Smooth muscle cell of bladder (primary cell): ENCODE results near the gene TPD52L1. TPM values are rescaled to one million over a fixed set of nuclear protein-coding genes. Genes with fewer than 3 reads are reported as not detected.

Source experiments
- total RNA-seq: library from RNA; depleted of rRNA; stranded (reverse); fragments of >200 nt; gene quantifications from 2 replicates; pipeline ENCODE4 v1.2.3, GENCODE V29; 2014

The TPD52L1 gene
- 9.7 and 31.2 TPM in 2 replicates for total RNA-seq

GRCh38 chr6:125153391-125154117, at the start of gene TPD52L1:
TSS of gene TPD52L1 (plus strand) at chr6:125153773. CDS start at chr6:125153952, 179 bp downstream.

GRCh38 chr6:125301435-125302391, 148.1 kb downstream of the TPD52L1 start, which contains the start of gene HDDC2:
TSS of gene HDDC2 (minus strand) at chr6:125301967. CDS start at chr6:125301932, 35 bp downstream.

Other genes starting within 250 kb of the TPD52L1 start
- 10.4 and 16.8 TPM in 2 replicates for gene RNF217, start 191.3 kb upstream of the TPD52L1 start, total RNA-seq
- 67.3 and 77.3 TPM in 2 replicates for gene HDDC2, start 148.2 kb downstream of the TPD52L1 start, total RNA-seq